KMS-11 (cell line): ENCODE data around the gene MMRN2.

Experiments used
- H2AFZ ChIP-seq: fragments of 200-600 bp; sonication (generic); 2 replicates; pipeline ENCODE4 v1.6.1; 2016; ENCODE audit warnings: antibody characterized with exemption, mixed run types, low read depth
- H3K27ac ChIP-seq: fragments of 200-600 bp; sonication (generic); 2 replicates; pipeline ENCODE4 v1.6.1; 2016; ENCODE audit warnings: mild to moderate bottlenecking, mixed run types
- H3K27me3 ChIP-seq: fragments of 200-600 bp; sonication (generic); 2 replicates; pipeline ENCODE4 v1.6.1; 2017; ENCODE audit warnings: mild to moderate bottlenecking, low read depth, mixed run types, moderate library complexity; ENCODE audit not compliant: insufficient read depth
- H3K36me3 ChIP-seq: fragments of 200-600 bp; sonication (generic); 2 replicates; pipeline ENCODE4 v1.6.1; 2017; ENCODE audit warnings: mild to moderate bottlenecking, mixed run types; ENCODE audit not compliant: insufficient read depth
- H3K4me1 ChIP-seq: fragments of 200-600 bp; sonication (generic); 2 replicates; pipeline ENCODE4 v1.6.1; 2016; ENCODE audit warnings: mild to moderate bottlenecking, low read depth, mixed run types; ENCODE audit not compliant: poor library complexity, severe bottlenecking
- H3K4me2 ChIP-seq: fragments of 200-600 bp; sonication (generic); 2 replicates; pipeline ENCODE4 v1.7.0; 2016; ENCODE audit warnings: mild to moderate bottlenecking, mixed run types
- H3K4me3 ChIP-seq: fragments of 200-600 bp; sonication (generic); IDR thresholded peaks from 2 replicates; pipeline ENCODE4 v1.6.1; 2017; ENCODE audit warnings: low read depth, low read length, mixed read lengths; ENCODE audit not compliant: insufficient read depth
- H3K79me2 ChIP-seq: fragments of 200-600 bp; sonication (generic); 2 replicates; pipeline ENCODE4 v1.6.1; 2016; ENCODE audit warnings: low read depth, mixed run types; ENCODE audit not compliant: insufficient read depth
- H3K9ac ChIP-seq: fragments of 200-600 bp; sonication (generic); 2 replicates; pipeline ENCODE4 v1.6.1; 2016; ENCODE audit warnings: mild to moderate bottlenecking, mixed run types
- H4K20me1 ChIP-seq: fragments of 200-600 bp; sonication (generic); 2 replicates; pipeline ENCODE4 v1.6.1; 2016; ENCODE audit warnings: mild to moderate bottlenecking, mixed run types; ENCODE audit not compliant: insufficient read depth
- TF ChIP-seq, protein P1 (sequence below): fragments of 200-600 bp; sonication (generic); conservative IDR thresholded peaks from 2 replicates; pipeline ENCODE4 v1.6.1; 2017; ENCODE audit warnings: low read depth, mild to moderate bottlenecking, antibody characterized with exemption, low read length, moderate library complexity, mixed read lengths

MMRN2 gene

DNA sequence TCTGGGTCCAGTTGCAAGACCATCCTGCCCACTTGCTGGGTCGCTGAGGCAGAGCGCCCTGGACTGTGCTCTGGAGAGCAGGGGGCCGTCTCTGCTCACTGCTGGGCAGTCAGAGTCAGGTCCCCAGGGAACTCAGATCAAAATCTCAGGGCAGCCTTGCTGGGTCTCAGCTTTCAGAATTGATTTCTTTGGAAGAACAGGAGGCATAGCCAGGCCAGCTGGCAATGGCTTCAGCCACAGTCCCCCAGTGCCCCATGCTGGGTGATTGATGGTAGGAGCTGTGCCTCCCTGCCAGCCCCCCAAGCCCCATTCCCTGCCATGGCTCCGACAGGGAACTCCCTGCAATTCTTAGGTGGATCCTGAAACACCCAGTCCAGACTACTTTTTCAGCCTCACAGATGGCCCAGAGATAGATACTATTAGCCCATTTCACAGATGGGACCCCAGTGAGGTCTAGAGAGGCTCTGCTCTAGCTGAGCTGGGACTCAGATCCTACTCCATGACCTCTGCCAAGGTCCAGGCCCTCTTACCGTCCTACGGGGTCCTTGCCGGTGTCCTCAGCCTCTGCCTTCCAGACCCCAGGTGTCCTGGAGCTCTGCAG is 467 bp downstream of the MMRN2 start:
- H2AFZ ChIP-seq: no peak overlapping the region
- H4K20me1 ChIP-seq: no peaks in the 10 kb centered on the region
- H3K4me2 ChIP-seq: no peak overlapping the region
- H3K79me2 ChIP-seq: no peaks in the 10 kb centered on the region
- H3K4me3 ChIP-seq: no peak overlapping the region
- H3K36me3 ChIP-seq: no peaks in the 10 kb centered on the region
- H3K9ac ChIP-seq: no peak overlapping the region
- TF ChIP-seq, protein P1, sequence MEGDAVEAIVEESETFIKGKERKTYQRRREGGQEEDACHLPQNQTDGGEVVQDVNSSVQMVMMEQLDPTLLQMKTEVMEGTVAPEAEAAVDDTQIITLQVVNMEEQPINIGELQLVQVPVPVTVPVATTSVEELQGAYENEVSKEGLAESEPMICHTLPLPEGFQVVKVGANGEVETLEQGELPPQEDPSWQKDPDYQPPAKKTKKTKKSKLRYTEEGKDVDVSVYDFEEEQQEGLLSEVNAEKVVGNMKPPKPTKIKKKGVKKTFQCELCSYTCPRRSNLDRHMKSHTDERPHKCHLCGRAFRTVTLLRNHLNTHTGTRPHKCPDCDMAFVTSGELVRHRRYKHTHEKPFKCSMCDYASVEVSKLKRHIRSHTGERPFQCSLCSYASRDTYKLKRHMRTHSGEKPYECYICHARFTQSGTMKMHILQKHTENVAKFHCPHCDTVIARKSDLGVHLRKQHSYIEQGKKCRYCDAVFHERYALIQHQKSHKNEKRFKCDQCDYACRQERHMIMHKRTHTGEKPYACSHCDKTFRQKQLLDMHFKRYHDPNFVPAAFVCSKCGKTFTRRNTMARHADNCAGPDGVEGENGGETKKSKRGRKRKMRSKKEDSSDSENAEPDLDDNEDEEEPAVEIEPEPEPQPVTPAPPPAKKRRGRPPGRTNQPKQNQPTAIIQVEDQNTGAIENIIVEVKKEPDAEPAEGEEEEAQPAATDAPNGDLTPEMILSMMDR: no peak
- H3K4me1 ChIP-seq: peaks cover 7% of the 10 kb centered on the region
- no peaks in the 10 kb centered on the region for H3K27me3 ChIP-seq
- no peak overlapping the region for H3K27ac ChIP-seq

DNA sequence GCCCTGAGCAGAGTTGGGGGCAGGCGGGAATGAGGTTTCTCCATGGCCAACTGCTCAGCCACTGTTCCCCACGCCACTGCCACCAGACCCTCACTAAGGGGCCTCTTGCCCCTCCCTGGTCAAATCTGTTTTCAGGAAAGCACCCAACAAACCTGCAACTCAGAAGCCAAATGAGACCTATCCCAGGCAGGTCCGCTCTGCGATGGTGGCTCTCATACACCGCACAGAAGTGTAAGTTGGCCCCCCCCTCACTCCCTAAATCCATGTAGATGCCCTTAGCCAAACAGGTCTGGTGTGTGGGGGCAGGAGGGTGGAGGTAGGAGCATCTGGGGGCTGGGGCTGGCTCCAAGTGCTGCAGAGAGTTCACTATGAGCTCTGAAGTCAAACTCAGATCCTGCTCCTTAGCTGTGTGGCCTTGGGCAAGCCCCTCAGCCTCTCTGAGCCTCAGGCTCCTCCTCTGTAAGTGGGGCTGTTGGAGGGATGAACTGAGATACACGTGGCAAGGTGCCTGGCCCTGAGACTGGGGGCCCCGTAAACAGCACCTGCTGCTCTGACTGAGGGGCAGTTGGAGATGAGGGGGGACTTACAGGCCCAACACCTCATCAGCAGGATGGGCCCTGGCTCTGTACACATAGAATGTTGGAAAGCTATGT is 1.1 kb downstream of the MMRN2 start:
- Histone ChIP-seq H3K27me3 (no peaks in the 10 kb centered on the region), H3K4me3 (no peak overlapping the region), H4K20me1 (no peaks in the 10 kb centered on the region), H3K4me1 (peaks cover 7% of the 10 kb centered on the region), H3K9ac (no peak overlapping the region), H2AFZ (no peak overlapping the region), H3K36me3 (no peaks in the 10 kb centered on the region), H3K4me2 (no peak overlapping the region), H3K27ac (no peak overlapping the region), H3K79me2 (no peaks in the 10 kb centered on the region)
- TF ChIP-seq, protein P1: no peak

DNA sequence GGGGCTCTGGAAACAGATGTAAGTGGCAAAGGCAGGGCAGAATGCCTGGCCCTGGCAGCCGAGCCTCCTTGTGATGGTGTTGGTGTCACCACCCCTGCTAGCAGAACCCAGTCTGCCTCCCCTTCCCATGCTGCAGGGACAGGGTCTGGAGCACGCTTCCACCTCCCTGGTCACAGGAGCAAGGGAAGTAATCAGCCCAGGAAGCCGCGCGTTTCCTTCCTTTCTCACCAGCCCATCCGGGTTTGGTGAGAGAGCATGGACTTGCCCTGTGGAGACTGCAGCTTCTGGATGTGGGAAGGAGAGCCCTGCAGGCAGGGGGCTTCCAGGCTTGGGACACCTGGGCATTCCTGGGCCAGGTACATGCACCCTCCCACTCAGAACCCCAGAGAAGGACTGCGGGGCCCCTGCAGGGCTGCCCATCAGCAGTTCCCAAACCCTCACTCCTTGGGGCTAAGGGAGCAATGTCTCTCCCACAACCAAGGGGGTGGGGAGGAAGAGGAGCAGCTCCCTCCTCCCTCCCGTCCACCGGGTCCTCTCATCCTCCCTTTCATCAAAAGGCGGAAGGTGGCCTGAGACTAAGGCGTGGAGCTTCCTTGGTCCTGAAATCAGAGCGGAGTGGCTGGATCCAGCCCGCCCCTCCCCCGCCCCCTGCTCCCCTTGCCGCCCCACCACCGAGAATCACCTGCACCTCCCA is 1.8 kb downstream of the MMRN2 start:
- Histone ChIP-seq H4K20me1 (no peaks in the 10 kb centered on the region), H3K9ac (no peak overlapping the region), H2AFZ (no peak overlapping the region), H3K4me3 (no peak overlapping the region), H3K4me2 (no peak overlapping the region), H3K27ac (no peak overlapping the region), H3K79me2 (no peaks in the 10 kb centered on the region), H3K4me1 (peaks cover 2% of the 10 kb centered on the region), H3K27me3 (no peaks in the 10 kb centered on the region), H3K36me3 (no peaks in the 10 kb centered on the region)
- TF ChIP-seq, protein P1: no peak

DNA sequence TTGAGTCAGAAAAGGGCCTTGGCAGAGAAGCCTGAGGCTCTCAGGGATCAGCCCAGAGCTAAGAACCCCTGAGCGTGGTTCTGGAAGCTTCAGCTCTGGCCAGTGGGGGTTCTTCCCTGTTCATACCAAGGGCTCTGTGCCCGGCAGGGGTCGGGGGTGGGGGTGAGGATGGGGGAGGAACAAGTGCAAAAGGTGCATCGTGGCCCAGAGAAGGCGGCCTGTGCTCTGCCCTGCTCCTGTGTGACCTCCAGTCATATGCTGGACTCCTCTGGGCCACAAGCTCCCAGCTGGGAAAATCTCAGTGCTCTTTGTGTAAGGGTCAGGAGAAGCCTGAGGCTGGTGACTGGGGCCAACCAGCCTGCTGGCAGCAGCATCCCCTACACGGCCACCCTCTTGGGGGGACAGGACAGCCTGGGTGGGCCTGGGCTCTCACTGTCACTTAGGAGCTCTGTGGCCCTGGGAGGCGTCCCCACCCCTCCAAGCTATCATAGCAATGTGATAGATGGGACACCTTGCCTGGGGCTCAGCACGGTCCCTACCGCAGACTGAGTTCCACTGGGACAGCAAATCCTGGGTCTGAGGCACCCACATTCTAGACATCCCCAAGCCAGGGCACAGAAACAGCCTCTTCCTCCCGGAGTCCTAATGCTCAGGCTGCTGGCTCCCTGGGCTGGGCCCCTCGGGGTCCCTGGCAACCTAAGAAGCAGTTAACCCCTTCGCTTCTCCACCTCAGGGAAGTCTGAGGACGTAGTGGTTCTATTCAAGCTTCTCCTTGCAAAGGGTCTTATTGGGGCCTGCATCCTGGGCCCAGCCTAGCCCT is 2.5 kb downstream of the MMRN2 start:
- Histone ChIP-seq H3K27ac (no peak overlapping the region), H3K27me3 (no peaks in the 10 kb centered on the region), H3K79me2 (no peaks in the 10 kb centered on the region), H2AFZ (no peak overlapping the region), H4K20me1 (no peaks in the 10 kb centered on the region), H3K4me1 (no peaks in the 10 kb centered on the region), H3K36me3 (no peaks in the 10 kb centered on the region), H3K4me2 (no peak overlapping the region), H3K9ac (no peak overlapping the region), H3K4me3 (no peak overlapping the region)
- TF ChIP-seq, protein P1: no peak
